Measurements from ENCODE around the gene FNBP1.

The FNBP1 gene

DNA sequence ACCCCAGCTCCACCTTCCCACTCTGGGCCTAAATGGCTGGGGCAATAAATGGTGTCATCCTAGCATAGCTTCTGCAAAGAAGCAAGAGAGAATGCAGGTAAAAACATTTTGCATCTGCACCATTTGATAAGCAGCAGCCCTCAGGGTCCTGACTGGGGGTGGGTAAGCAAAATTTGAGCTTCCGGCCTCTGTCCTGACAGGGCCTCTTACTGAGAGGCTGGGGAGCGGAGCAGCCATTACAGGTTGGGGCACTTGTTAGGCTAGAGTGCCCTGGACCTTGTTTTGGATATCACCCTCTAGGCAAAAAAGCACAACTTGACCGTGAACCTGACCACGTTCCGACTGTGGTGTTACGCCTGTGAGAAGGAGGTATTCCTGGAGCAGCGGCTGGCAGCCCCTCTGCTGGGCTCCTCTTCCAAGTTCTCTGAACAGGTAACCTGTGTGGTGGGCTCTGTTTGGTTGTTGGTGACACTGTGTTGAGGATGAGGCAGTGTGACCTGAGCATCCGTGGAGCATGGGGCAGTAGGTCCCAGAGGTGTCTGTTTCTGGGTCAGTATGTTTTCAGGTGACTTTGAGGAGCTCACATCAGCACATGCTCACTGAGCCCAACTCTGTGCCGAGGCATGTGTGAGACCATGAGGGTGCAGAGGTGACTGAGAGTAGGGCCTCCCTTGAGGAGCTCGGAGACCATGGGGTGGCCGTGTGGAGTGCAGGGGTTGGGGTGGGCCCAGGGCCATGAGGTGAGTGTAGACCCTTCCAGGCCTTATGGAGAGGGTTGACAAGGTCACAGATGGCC lies 184.6 kb downstream of the FNBP1 start:
- TF ChIP-seq, protein P1, sequence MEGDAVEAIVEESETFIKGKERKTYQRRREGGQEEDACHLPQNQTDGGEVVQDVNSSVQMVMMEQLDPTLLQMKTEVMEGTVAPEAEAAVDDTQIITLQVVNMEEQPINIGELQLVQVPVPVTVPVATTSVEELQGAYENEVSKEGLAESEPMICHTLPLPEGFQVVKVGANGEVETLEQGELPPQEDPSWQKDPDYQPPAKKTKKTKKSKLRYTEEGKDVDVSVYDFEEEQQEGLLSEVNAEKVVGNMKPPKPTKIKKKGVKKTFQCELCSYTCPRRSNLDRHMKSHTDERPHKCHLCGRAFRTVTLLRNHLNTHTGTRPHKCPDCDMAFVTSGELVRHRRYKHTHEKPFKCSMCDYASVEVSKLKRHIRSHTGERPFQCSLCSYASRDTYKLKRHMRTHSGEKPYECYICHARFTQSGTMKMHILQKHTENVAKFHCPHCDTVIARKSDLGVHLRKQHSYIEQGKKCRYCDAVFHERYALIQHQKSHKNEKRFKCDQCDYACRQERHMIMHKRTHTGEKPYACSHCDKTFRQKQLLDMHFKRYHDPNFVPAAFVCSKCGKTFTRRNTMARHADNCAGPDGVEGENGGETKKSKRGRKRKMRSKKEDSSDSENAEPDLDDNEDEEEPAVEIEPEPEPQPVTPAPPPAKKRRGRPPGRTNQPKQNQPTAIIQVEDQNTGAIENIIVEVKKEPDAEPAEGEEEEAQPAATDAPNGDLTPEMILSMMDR (IDR thresholded peaks at IDR 0.05; ENCODE audit: extremely low read depth, insufficient read depth, missing control alignments), result no peak
- no peak for DNase-seq (ENCODE audit: low spot score)
- in situ Hi-C loops (cut with MboI; ENCODE audit: low pct_unique_long_range_greater_than_20kb, low sequenced_read_pairs, unreplicated experiment), result no loop called here

DNA sequence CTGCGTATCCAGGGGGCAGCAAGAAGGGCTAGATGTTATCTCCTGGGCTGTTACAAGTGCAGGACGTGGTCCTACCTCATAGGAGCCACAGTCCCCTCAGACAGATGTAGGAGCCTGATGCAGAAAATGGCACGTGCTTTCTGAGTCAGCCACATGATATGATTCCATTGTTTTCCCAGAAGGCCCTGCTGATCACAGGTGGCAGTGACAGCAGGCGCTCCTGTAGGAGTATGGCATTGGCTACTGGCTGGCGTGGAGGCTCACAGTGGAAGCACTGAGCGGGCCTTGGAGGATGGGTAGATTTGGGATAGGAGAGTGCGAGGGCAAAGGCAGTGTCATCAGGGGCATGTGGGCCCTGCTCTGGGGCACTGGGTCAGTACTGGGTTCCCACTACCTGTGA lies 185.8 kb downstream of the FNBP1 start:
- TF ChIP-seq, protein P1 (IDR thresholded peaks at IDR 0.05; ENCODE audit: extremely low read depth, insufficient read depth, missing control alignments), result no peak
- no peak for DNase-seq (ENCODE audit: low spot score)
- in situ Hi-C loops (cut with MboI; ENCODE audit: low pct_unique_long_range_greater_than_20kb, low sequenced_read_pairs, unreplicated experiment), result no loop called here

DNA sequence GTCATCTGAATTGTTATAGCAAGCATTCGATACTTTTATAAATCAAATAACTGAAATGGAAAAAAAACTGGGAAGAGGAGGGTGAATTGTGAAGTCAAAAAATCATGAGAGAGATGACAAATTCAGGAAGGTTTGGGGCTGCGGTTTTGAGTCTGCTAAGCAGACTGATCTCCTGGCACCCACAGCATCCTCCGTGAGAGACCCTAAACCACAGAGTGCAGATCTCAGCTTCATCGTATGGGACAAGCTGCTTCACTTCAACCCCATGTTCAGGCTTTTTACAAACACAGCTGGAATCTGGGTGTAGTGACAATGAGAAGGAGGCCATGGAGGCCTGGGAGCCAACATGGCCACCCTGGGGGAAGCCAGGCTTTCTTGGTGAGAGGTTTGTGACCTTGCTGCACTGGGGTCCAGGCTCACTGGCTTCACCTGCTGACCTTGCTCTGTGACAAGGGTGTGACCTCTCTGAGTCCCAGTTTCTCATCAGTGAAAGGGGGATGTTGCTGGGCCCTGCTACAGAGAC lies 188.3 kb downstream of the FNBP1 start:
- DNase-seq (ENCODE audit: low spot score), result no peak
- in situ Hi-C loops (cut with MboI; ENCODE audit: low pct_unique_long_range_greater_than_20kb, low sequenced_read_pairs, unreplicated experiment), result no loop called here
- TF ChIP-seq, protein P1 (IDR thresholded peaks at IDR 0.05; ENCODE audit: extremely low read depth, insufficient read depth, missing control alignments), result no peak

DNA sequence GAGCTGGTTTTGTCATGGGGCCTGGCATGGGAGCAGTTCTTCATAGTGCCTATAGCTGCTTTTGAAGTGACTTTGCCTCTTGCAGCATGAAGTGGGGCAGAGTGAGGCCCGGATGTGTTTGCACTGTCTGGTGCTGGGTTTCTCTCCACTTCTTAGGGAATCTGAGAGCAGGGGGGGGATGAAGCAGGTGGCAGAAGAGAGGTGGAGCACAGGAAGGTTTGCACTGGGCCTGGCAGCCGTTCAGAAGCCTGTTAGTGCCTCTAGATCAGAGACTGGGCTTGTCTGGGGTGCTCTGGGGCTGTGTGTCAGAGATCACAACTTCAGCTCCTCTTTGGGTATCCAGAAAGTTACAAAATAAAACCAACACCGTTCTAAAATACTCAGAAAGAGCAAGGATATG lies 189.4 kb downstream of the FNBP1 start:
- in situ Hi-C loops (cut with MboI; ENCODE audit: low pct_unique_long_range_greater_than_20kb, low sequenced_read_pairs, unreplicated experiment), result no loop called here

DNA sequence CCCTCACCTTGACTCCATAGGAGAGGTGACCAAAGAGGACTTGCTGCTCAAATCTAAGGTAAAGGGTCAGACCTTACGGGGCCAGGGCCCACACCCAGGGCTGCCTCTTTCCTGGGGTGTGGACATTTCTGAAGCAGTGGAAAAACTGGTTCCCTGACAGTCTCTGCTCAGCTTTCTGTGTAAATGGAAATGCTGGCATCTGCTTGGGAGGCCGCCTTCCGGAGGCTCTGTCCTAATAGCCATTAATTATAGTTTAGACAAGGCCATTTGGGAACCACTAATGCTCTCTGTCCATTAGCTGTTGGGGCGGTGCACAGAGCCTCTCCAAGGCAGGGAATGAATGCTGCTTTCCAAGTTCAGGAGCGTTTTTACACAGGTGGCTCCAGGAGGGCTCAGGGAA lies 190.4 kb downstream of the FNBP1 start:
- no peak for DNase-seq (ENCODE audit: low spot score)
- TF ChIP-seq, protein P1 (IDR thresholded peaks at IDR 0.05; ENCODE audit: extremely low read depth, insufficient read depth, missing control alignments), result no peak
- in situ Hi-C loops (cut with MboI; ENCODE audit: low pct_unique_long_range_greater_than_20kb, low sequenced_read_pairs, unreplicated experiment), result no loop called here

More for the DNA sequence above, 189.4 kb downstream of the FNBP1 start:
- DNase-seq (ENCODE audit: low spot score), result no peak
- TF ChIP-seq, protein P1 (IDR thresholded peaks at IDR 0.05; ENCODE audit: extremely low read depth, insufficient read depth, missing control alignments), result no peak

DNA sequence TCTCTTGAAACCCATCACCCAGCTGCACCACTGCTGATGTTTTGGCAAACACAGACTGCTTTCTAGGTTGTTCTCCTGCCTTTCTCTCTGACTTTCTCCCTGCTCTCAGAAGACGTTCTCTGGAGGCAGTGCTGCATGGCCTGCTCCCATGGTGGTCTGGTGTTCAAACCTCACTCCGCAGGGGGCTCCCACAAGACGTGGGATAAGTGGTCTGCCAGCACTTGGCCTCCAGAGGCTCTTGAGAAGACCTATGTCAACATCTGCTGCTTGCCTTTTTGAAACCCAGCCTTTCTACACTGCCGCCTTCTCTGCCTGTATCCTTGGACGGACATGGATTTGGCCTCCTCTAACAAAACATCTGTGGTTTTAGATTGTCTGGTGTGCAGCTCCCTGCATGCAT lies 191.2 kb downstream of the FNBP1 start:
- DNase-seq (ENCODE audit: low spot score), result no peak

More for the DNA sequence above, 191.2 kb downstream of the FNBP1 start:
- TF ChIP-seq, protein P1 (IDR thresholded peaks at IDR 0.05; ENCODE audit: extremely low read depth, insufficient read depth, missing control alignments), result no peak
- in situ Hi-C loops (cut with MboI; ENCODE audit: low pct_unique_long_range_greater_than_20kb, low sequenced_read_pairs, unreplicated experiment), result no loop called here

Data from GM13977 (cell line).